ENCODE results near the gene HAND1. TPM values are rescaled to one million over a fixed set of nuclear protein-coding genes. Genes with fewer than 3 reads are reported as not detected.
A peak's percentile ranks its signal among the peaks of the same experiment; 100 is the strongest.

Gene HAND1
- total RNA-seq, 1 donor from 2014 or later: not detected

- no peak overlapping the region for H3K4me3 ChIP-seq (ENCODE audit: low read depth, low read length)
- H3K27me3 ChIP-seq (ENCODE audit: control insufficient read depth, insufficient read depth, low read length): peaks cover 9% of the 10 kb centered on the region
- no peak for FAIRE-seq
- no peak for DNase-seq (ENCODE audit: low read depth)
- TF ChIP-seq CTCF (IDR thresholded peaks at IDR 0.05; ENCODE audit: insufficient read depth, low read length, severe bottlenecking): no peak
- no peaks in the 10 kb centered on the region for H3K36me3 ChIP-seq (ENCODE audit: control insufficient read depth, insufficient read depth, low read length)
Measured at GRCh38 chr5:154494036-154494435, 16.0 kb upstream of the HAND1 start.

- no peak for FAIRE-seq
- DNase-seq (ENCODE audit: low read depth): no peak
- Histone ChIP-seq H3K36me3 (ENCODE audit: control insufficient read depth, insufficient read depth, low read length) (no peaks in the 10 kb centered on the region), H3K27me3 (ENCODE audit: control insufficient read depth, insufficient read depth, low read length) (peaks cover 9% of the 10 kb centered on the region), H3K4me3 (ENCODE audit: low read depth, low read length) (no peak overlapping the region)
- no peak for TF ChIP-seq CTCF (IDR thresholded peaks at IDR 0.05; ENCODE audit: insufficient read depth, low read length, severe bottlenecking)
Measured at GRCh38 chr5:154493274-154493673, 15.2 kb upstream of the HAND1 start.

GRCh38 chr5:154491941-154492340, 13.9 kb upstream of the HAND1 start:
- FAIRE-seq: no peak
- Histone ChIP-seq H3K36me3 (ENCODE audit: control insufficient read depth, insufficient read depth, low read length) (no peaks in the 10 kb centered on the region), H3K27me3 (ENCODE audit: control insufficient read depth, insufficient read depth, low read length) (peaks cover 14% of the 10 kb centered on the region), H3K4me3 (ENCODE audit: low read depth, low read length) (no peak overlapping the region)
- DNase-seq (ENCODE audit: low read depth): no peak
- no peak for TF ChIP-seq CTCF (IDR thresholded peaks at IDR 0.05; ENCODE audit: insufficient read depth, low read length, severe bottlenecking)

- no peak for TF ChIP-seq CTCF (IDR thresholded peaks at IDR 0.05; ENCODE audit: insufficient read depth, low read length, severe bottlenecking)
- no peak for FAIRE-seq
- no peaks in the 10 kb centered on the region for H3K36me3 ChIP-seq (ENCODE audit: control insufficient read depth, insufficient read depth, low read length)
- H3K27me3 ChIP-seq (ENCODE audit: control insufficient read depth, insufficient read depth, low read length): peaks cover 43% of the 10 kb centered on the region
- no peak overlapping the region for H3K4me3 ChIP-seq (ENCODE audit: low read depth, low read length)
- no peak for DNase-seq (ENCODE audit: low read depth)
Measured at GRCh38 chr5:154487541-154487940, 9.5 kb upstream of the HAND1 start.

- Histone ChIP-seq H3K27me3 (ENCODE audit: control insufficient read depth, insufficient read depth, low read length) (peaks cover 49% of the 10 kb centered on the region), H3K36me3 (ENCODE audit: control insufficient read depth, insufficient read depth, low read length) (no peaks in the 10 kb centered on the region), H3K4me3 (ENCODE audit: low read depth, low read length) (no peak overlapping the region)
- FAIRE-seq (no peak), DNase-seq (ENCODE audit: low read depth) (no peak)
- TF ChIP-seq CTCF (IDR thresholded peaks at IDR 0.05; ENCODE audit: insufficient read depth, low read length, severe bottlenecking): no peak
Measured at GRCh38 chr5:154486427-154486866, 8.4 kb upstream of the HAND1 start.

GRCh38 chr5:154485850-154486426, 7.9 kb upstream of the HAND1 start:
- H3K36me3 ChIP-seq (ENCODE audit: control insufficient read depth, insufficient read depth, low read length): no peaks in the 10 kb centered on the region
- FAIRE-seq (peak; percentile 32), DNase-seq (ENCODE audit: low read depth) (no peak)
- no peak for TF ChIP-seq CTCF (IDR thresholded peaks at IDR 0.05; ENCODE audit: insufficient read depth, low read length, severe bottlenecking)
- H3K27me3 ChIP-seq (ENCODE audit: control insufficient read depth, insufficient read depth, low read length): peaks cover 54% of the 10 kb centered on the region
- no peak overlapping the region for H3K4me3 ChIP-seq (ENCODE audit: low read depth, low read length)
